Activated CD4-positive, alpha-beta T cell treated with anti-CD3 and anti-CD28 coated beads, Interleukin-2, amount 10 ng/mL, durations not matched to agents 7 days and 5 days (primary cell): ENCODE results near the gene CYP3A7. TPM values are rescaled to one million over a fixed set of nuclear protein-coding genes. Genes with fewer than 3 reads are reported as not detected.
"Not testable (repeated sequence)": the region's sequence is repeated elsewhere in the genome, so short reads cannot be mapped to it uniquely, and the experiment has no call there.

Experiments
- CTCF ChIA-PET: fragments of 350-600 bp; sonication (Branson Sonifier 250); formaldehyde crosslinking; loops from one replicate; lab custom pipeline; 2021; ENCODE audit warnings: antibody characterized with exemption; lab: Charles Lee
- POLR2A ChIA-PET: fragments of 350-600 bp; sonication (Branson Sonifier 250); formaldehyde crosslinking; loops from one replicate; lab custom pipeline; 2021; ENCODE audit warnings: antibody characterized with exemption; lab: Charles Lee
- DNase-seq: peaks from one replicate; pipeline ENCODE4 v3.0.0-alpha.2; 2020
- H3K27ac Mint-ChIP-seq: one replicate; pipeline ENCODE4 v1.8.0; 2021; ENCODE audit warnings: mild to moderate bottlenecking, moderate library complexity, mixed read lengths
- H3K27me3 Mint-ChIP-seq: one replicate; pipeline ENCODE4 v1.8.0; 2021; ENCODE audit warnings: mixed read lengths
- H3K36me3 Mint-ChIP-seq: one replicate; pipeline ENCODE4 v1.8.0; 2021; ENCODE audit warnings: low read depth, mixed read lengths
- H3K4me1 Mint-ChIP-seq: one replicate; pipeline ENCODE4 v1.8.0; 2021; ENCODE audit warnings: mixed read lengths
- H3K4me3 Mint-ChIP-seq: one replicate; pipeline ENCODE4 v1.8.0; 2021; ENCODE audit warnings: mild to moderate bottlenecking, moderate library complexity, mixed read lengths
- H3K9me3 Mint-ChIP-seq: one replicate; pipeline ENCODE4 v1.8.0; 2021; ENCODE audit warnings: mixed read lengths
- total RNA-seq, 2 experiments: library from RNA; stranded (reverse); gene quantifications; one replicate each; pipeline ENCODE4 v1.2.3, GENCODE V29; 2021

Gene CYP3A7
- total RNA-seq = not detected

GRCh38 chr7:99734987-99735386 lies at the start of gene CYP3A7:
CYP3A7 (minus strand) TSS chr7:99735196; CDS start chr7:99735093, 103 bp downstream.
- ChIA-PET POLR2A (no interaction called here), CTCF (no interaction called here)
- H3K27ac Mint-ChIP-seq = no peak within 1 kb of the TSS
- peaks cover 5% of the 10 kb centered on the region for H3K4me1 Mint-ChIP-seq
- H3K27me3 Mint-ChIP-seq = no peaks in the 10 kb centered on the region
- H3K9me3 Mint-ChIP-seq = no peaks in the 10 kb centered on the region
- H3K4me3 Mint-ChIP-seq = no peak within 1 kb of the TSS
- H3K36me3 Mint-ChIP-seq = no peaks in the 10 kb centered on the region
- no peak for DNase-seq

GRCh38 chr7:99784007-99784406 lies 49.0 kb upstream of the CYP3A7 start, which contains the start of gene CYP3A4:
CYP3A4 (minus strand) TSS chr7:99784184; CDS start chr7:99784081, 103 bp downstream.
- Mint-ChIP-seq H3K9me3 (no peaks in the 10 kb centered on the region), H3K36me3 (no peaks in the 10 kb centered on the region), H3K4me1 (peaks cover 15% of the 10 kb centered on the region), H3K27me3 (peaks cover 3% of the 10 kb centered on the region), H3K27ac (no peak within 1 kb of the TSS), H3K4me3 (no peak within 1 kb of the TSS)
- CTCF ChIA-PET = no interaction called here
- no peak for DNase-seq
- POLR2A ChIA-PET = no interaction called here

GRCh38 chr7:99782012-99782953 lies 47.3 kb upstream of the CYP3A7 start:
- Mint-ChIP-seq H3K4me3 (no peak overlapping the region), H3K27me3 (peaks cover 12% of the 10 kb centered on the region), H3K9me3 (no peaks in the 10 kb centered on the region), H3K4me1 (peaks cover 10% of the 10 kb centered on the region), H3K36me3 (no peaks in the 10 kb centered on the region), H3K27ac (no peak overlapping the region)
- POLR2A ChIA-PET = no interaction called here
- CTCF ChIA-PET = no interaction called here
- DNase-seq = no peak

DNA sequence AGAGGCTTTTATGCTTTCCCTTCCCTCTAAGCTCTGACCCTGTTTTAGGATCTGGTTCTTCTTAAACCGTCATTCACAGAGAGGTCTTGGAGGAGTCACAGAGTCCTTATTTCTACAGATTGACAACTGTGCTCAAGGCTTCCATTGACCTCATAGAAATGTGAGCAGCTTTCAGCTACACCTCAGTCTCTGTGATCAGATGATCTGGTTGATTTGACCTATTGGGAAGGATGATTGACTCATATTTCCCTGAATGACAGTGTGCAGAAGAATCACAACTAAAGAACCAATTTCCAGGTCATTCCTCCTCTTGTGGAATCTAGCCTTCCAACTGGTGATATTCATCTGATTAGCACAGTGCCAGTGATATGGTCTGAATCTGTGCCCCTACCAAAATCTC lies 45.6 kb upstream of the CYP3A7 start:
- H3K27me3 Mint-ChIP-seq = peaks cover 26% of the 10 kb centered on the region

DNA sequence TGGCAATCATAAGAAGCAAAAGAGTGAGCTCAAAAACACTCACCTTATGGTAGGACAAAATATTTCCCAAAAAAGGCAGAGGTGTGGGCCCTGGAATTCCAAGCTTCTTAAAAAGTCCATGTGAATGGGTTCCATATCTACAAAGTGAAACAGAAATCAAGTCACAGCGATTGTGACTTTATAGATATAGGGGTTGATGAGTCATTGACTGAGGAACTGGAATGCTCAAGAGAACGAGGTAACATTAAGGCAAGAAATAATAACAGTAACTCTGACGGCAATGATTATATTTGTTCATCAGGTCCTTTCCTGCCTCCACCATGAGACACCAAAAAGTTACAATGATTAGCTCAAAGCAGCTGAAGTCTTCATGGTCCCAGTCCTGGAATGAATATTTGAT lies 45.0 kb upstream of the CYP3A7 start:
- H3K36me3 Mint-ChIP-seq = no peaks in the 10 kb centered on the region
- H3K27me3 Mint-ChIP-seq = peaks cover 32% of the 10 kb centered on the region
- POLR2A ChIA-PET = no interaction called here
- no peak overlapping the region for H3K27ac Mint-ChIP-seq
- DNase-seq = no peak
- H3K4me1 Mint-ChIP-seq = no peaks in the 10 kb centered on the region
- no peaks in the 10 kb centered on the region for H3K9me3 Mint-ChIP-seq
- H3K4me3 Mint-ChIP-seq = no peak overlapping the region
- CTCF ChIA-PET = no interaction called here

More for the DNA sequence above, 45.6 kb upstream of the CYP3A7 start:
- CTCF ChIA-PET = no interaction called here
- no peaks in the 10 kb centered on the region for H3K4me1 Mint-ChIP-seq
- POLR2A ChIA-PET = no interaction called here
- no peak for DNase-seq
- no peak overlapping the region for H3K4me3 Mint-ChIP-seq
- no peak overlapping the region for H3K27ac Mint-ChIP-seq
- no peaks in the 10 kb centered on the region for H3K9me3 Mint-ChIP-seq
- H3K36me3 Mint-ChIP-seq = no peaks in the 10 kb centered on the region

DNA sequence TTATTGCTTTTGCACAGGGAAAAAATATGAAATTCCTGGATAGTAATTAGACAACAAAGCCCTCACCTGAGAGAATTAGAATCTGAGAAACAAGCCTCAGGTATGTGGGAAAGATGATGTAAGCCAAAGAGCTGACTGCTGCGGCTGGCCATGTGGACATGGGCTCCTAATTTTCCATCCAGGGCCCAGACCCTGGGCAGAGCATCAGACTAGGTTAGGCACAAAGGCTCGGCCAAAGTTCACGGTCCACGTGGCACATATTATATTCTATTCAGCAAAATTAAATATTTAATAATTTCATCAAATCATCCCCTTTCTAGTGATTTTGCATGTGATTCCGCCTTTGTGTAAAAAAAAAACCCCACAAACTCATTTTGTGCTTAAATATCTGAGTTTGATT lies 43.9 kb upstream of the CYP3A7 start:
- Mint-ChIP-seq H3K4me1 (no peaks in the 10 kb centered on the region), H3K9me3 (no peaks in the 10 kb centered on the region), H3K27me3 (peaks cover 43% of the 10 kb centered on the region), H3K4me3 (no peak overlapping the region), H3K36me3 (no peaks in the 10 kb centered on the region), H3K27ac (no peak overlapping the region)
- POLR2A ChIA-PET = no interaction called here
- CTCF ChIA-PET = no interaction called here
- no peak for DNase-seq

DNA sequence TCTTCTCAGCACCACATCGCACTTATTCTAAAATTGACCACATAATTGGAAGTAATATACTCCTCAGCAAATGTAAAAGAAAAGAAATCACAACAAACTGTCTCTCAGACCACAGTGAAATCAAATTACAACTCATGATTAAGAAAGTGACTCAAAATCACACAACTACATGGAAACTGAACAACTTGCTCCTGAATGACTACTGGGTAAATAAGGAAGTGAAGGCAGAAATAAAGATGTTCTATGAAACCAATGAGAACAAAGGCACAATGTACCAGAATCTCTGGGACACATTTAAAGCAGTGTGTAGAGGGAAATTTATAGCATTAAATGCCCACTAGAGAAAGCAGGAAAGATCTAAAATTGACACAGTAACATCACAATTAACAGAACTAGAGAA lies 38.4 kb upstream of the CYP3A7 start:
- peaks cover 69% of the 10 kb centered on the region for H3K27me3 Mint-ChIP-seq
- H3K9me3 Mint-ChIP-seq, CTCF ChIA-PET, H3K36me3 Mint-ChIP-seq, H3K27ac Mint-ChIP-seq, H3K4me1 Mint-ChIP-seq, DNase-seq, H3K4me3 Mint-ChIP-seq, POLR2A ChIA-PET: not testable (repeated sequence)

- CTCF ChIA-PET = no interaction called here
Observed at GRCh38 chr7:99772565-99772964, 37.6 kb upstream of the CYP3A7 start.

GRCh38 chr7:99769494-99769893 lies 34.5 kb upstream of the CYP3A7 start:
- H3K36me3 Mint-ChIP-seq, CTCF ChIA-PET, H3K4me3 Mint-ChIP-seq, POLR2A ChIA-PET, DNase-seq, H3K27ac Mint-ChIP-seq, H3K9me3 Mint-ChIP-seq: not testable (repeated sequence)
- peaks cover 39% of the 10 kb centered on the region for H3K27me3 Mint-ChIP-seq
- H3K4me1 Mint-ChIP-seq = peaks cover 13% of the 10 kb centered on the region

More at GRCh38 chr7:99772565-99772964, 37.6 kb upstream of the CYP3A7 start:
- POLR2A ChIA-PET = no interaction called here
- H3K4me3 Mint-ChIP-seq = no peak overlapping the region
- DNase-seq = no peak
- H3K27ac Mint-ChIP-seq = no peak overlapping the region
- no peaks in the 10 kb centered on the region for H3K36me3 Mint-ChIP-seq
- peaks cover 64% of the 10 kb centered on the region for H3K27me3 Mint-ChIP-seq
- H3K4me1 Mint-ChIP-seq = peaks cover 10% of the 10 kb centered on the region
- no peaks in the 10 kb centered on the region for H3K9me3 Mint-ChIP-seq

- no peak overlapping the region for H3K27ac Mint-ChIP-seq
- H3K36me3 Mint-ChIP-seq = no peaks in the 10 kb centered on the region
- H3K9me3 Mint-ChIP-seq = no peaks in the 10 kb centered on the region
- peaks cover 13% of the 10 kb centered on the region for H3K4me1 Mint-ChIP-seq
- no peak overlapping the region for H3K4me3 Mint-ChIP-seq
- DNase-seq = no peak
- ChIA-PET CTCF (no interaction called here), POLR2A (no interaction called here)
- H3K27me3 Mint-ChIP-seq = peaks cover 29% of the 10 kb centered on the region
Observed at GRCh38 chr7:99768471-99768870, 33.5 kb upstream of the CYP3A7 start.

- CTCF ChIA-PET = no interaction called here
Observed at GRCh38 chr7:99767662-99768061, 32.7 kb upstream of the CYP3A7 start.

GRCh38 chr7:99766484-99767099 lies 31.6 kb upstream of the CYP3A7 start:
- Mint-ChIP-seq H3K27me3 (peaks cover 16% of the 10 kb centered on the region), H3K4me1 (peaks cover 13% of the 10 kb centered on the region), H3K36me3 (no peaks in the 10 kb centered on the region), H3K27ac (no peak overlapping the region), H3K9me3 (no peaks in the 10 kb centered on the region), H3K4me3 (no peak overlapping the region)
- ChIA-PET CTCF (no interaction called here), POLR2A (no interaction called here)
- no peak for DNase-seq

More at GRCh38 chr7:99767662-99768061, 32.7 kb upstream of the CYP3A7 start:
- no peak overlapping the region for H3K4me3 Mint-ChIP-seq
- peaks cover 13% of the 10 kb centered on the region for H3K4me1 Mint-ChIP-seq
- H3K27ac Mint-ChIP-seq = no peak overlapping the region
- peaks cover 25% of the 10 kb centered on the region for H3K27me3 Mint-ChIP-seq
- H3K9me3 Mint-ChIP-seq = no peaks in the 10 kb centered on the region
- no peaks in the 10 kb centered on the region for H3K36me3 Mint-ChIP-seq
- POLR2A ChIA-PET = no interaction called here
- no peak for DNase-seq

DNA sequence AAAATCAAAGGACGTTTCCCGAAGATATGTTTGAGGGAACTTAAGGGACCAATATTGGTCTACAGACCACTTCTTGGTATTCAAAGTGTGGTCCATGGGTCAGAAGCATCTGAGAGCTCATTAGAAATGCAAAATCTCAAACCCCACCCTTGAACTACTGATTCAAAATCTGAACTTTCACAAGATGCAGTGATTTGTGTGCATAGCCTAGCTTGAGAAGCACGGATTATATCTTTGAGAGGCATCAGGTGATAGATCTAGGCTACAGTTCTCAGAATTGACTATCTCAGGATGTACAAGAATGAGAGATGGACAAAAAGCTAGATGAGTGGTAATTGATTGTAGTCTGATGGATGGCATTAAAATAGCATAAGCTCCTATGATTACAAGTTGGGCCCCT lies 29.5 kb upstream of the CYP3A7 start:
- CTCF ChIA-PET = interaction anchor here (0.5 to 0.6 kb wide), 2 partner anchors 257 to 299 kb away, joined by 3 to 4 read pairs; no protein-coding TSS in a partner anchor
- Mint-ChIP-seq H3K27me3 (peaks cover 3% of the 10 kb centered on the region), H3K4me3 (no peak overlapping the region), H3K4me1 (peaks cover 13% of the 10 kb centered on the region), H3K27ac (no peak overlapping the region), H3K36me3 (no peaks in the 10 kb centered on the region), H3K9me3 (no peaks in the 10 kb centered on the region)
- POLR2A ChIA-PET = no interaction called here
- no peak for DNase-seq
